Renal cortical epithelial cell (primary cell): ENCODE results near the gene TSPAN33. TPM values are rescaled to one million over a fixed set of nuclear protein-coding genes. Genes with fewer than 3 reads are reported as not detected.

Experiments used
- DNase-seq: peaks from one replicate; pipeline ENCODE4 v3.0.0-alpha.2; 2011; ENCODE audit warnings: low read depth
- total RNA-seq: library from RNA; depleted of rRNA; stranded (reverse); fragments of >200 nt; gene quantifications from 2 replicates; pipeline ENCODE4 v1.2.3, GENCODE V29; 2014

TSPAN33 gene
- total RNA-seq, 1 donor from 2014 or later = 22.7 TPM

GRCh38 chr7:129136887-129137642 lies 7.4 kb upstream of the TSPAN33 start:
- DNase-seq = peak; percentile 8

DNA sequence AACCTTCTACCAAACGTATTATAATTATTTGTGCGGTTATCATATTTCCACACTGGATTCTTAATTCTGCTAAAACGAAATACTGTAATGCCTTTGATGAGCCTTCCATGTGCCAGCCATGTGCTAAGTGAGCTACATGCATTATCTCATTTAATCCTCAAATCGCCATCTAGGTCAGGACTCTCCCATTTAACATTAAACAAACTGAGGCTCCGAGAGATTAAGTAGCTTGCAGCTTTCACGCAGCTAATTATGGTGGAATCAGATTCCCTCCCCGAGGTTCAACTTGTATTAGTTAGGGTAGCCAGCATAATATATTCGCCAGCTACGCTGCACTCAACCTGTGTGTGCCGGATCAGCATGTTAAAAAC lies 798 bp upstream of the TSPAN33 start:
- no peak for DNase-seq

- no peak for DNase-seq
Measured at GRCh38 chr7:129144834-129145668, 544 bp downstream of the TSPAN33 start.

GRCh38 chr7:129146237-129146979 lies 1.9 kb downstream of the TSPAN33 start:
- no peak for DNase-seq

GRCh38 chr7:129147731-129148130 lies 3.2 kb downstream of the TSPAN33 start:
- no peak for DNase-seq

DNA sequence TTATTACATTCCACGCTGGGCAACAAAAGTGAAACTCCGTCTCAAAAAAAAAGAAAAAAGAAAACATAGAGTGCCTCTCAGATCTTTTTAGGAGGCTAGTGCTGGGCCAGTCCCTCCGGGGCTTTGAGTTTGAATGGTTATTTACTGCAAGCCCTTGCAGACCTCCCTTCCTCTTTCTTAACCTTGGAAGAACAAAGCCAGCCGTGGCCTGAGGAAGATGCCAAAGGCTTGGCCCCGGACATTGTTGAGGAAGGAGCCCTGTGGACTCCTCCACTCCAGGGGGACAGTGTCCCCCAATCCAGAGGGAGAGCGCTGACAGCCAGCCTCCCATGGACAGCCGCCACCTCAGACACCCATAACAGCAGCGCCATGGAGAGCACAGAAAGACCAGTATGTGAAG lies 5.0 kb downstream of the TSPAN33 start:
- DNase-seq = no peak

- DNase-seq = no peak
Measured at GRCh38 chr7:129150199-129150996, 5.9 kb downstream of the TSPAN33 start.

GRCh38 chr7:129157651-129158050 lies 13.1 kb downstream of the TSPAN33 start:
- DNase-seq = no peak

DNA sequence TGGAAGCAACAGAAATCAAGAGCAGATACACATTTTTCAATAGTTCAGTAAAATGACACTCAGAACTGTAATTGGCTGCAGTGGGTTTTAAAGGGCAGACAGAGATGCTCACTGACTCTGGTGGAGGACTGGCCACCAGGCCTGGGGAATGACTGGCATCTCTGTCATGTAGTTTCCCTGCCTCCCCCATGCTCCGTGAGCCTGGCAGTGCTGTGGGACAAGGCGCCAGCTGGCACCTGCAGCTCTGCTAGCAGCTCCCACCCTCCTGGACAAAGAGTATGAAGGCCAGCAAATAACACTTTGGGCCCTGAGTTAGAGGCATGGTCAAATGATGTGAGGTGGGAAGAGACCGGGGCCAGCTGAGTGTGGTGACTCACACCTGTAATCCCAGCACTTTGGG lies 15.0 kb downstream of the TSPAN33 start:
- no peak for DNase-seq

- DNase-seq = no peak
Measured at GRCh38 chr7:129160161-129160905, 15.8 kb downstream of the TSPAN33 start.

DNA sequence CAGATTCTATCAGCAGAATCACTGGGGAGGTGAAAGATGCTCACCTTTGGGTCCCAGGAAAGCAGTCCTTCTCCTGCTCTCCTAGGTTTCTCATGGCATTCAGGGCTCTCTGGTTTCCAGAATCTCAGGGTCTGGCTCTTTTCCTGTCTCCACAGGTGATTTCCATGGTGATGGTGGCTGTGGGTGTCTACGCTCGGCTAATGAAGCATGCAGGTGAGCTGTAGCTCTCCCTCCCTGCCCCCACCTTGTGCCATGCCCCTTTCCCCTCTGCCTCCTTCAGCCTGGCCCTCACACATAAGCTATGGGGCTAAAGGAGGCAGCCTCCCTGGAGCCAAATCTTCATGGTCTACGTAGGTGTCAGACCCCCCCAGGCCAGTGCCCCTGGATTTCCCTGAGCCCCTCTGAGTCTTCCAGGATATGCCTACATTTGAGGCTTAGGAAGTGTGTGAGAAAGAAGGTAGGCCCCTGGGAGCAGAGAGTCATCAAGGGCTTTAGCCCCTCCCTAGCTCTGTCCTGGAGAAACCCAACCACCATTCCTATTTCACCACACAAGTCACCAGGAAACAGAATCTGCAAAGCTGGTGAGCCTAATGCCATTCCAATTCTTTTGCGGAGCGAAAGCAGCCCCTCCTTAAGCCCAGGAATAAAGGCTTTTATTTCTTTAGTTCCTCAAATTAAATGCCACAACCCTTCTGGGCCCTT lies 17.2 kb downstream of the TSPAN33 start:
- DNase-seq = peak; percentile 50

DNA sequence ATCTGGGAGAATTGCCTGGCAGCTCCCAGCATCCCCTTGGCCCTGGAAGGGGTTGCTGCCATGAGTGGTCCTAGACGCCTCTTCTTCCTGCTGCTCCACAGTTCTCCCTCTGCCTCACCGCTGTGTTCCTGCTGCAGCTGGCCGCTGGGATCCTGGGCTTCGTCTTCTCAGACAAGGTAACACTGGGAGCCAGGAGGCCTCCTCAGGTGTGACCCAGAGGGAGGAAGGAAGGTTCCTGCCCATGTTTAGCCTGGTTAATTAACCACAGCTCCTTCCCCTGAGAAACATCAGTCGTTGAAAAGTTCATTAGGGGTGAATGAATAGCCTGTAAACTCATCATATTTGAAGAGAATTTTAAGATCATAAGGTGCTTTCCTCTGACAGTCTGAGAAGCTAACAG lies 18.2 kb downstream of the TSPAN33 start:
- peak; percentile 12 for DNase-seq

- DNase-seq = peak; percentile 60
Measured at GRCh38 chr7:129163875-129164544, 19.5 kb downstream of the TSPAN33 start.

DNA sequence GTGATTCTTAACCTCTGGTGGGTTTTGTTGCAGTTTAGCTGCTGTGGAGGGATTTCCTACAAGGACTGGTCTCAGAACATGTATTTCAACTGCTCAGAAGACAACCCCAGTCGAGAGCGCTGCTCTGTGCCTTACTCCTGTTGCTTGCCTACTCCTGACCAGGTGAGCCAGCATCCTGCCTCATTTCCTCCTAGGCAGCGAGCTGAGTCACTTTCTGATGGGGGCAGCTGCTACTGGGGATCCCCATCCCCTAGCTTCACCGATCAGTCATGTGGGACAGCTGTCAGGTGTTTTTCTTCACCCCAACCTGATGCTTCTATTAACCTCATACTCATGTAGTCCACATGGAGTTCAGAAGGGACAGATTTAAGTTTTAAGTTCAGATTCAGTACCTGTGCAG lies 22.2 kb downstream of the TSPAN33 start:
- DNase-seq = no peak

DNA sequence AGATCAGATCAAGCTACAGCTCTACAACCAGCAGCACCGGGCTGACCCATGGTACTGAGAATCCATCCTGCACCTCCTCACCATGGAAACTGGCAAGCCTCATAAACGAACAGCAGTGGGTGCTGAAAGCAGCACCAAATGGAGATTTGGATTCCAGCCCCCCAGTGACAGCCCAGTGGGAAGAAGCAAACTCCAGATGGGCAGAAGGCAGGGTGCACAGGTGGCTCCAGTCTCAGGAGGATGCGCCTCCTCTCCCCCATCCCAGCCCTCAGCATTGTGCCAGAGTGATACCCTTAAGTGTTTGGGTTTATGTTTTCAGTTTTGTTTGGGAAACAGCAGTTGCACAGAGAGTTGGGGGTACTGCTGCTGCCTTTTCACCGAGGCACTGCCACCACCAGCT lies 23.3 kb downstream of the TSPAN33 start:
- no peak for DNase-seq

GRCh38 chr7:129168231-129169021 lies 23.9 kb downstream of the TSPAN33 start:
- DNase-seq = no peak

DNA sequence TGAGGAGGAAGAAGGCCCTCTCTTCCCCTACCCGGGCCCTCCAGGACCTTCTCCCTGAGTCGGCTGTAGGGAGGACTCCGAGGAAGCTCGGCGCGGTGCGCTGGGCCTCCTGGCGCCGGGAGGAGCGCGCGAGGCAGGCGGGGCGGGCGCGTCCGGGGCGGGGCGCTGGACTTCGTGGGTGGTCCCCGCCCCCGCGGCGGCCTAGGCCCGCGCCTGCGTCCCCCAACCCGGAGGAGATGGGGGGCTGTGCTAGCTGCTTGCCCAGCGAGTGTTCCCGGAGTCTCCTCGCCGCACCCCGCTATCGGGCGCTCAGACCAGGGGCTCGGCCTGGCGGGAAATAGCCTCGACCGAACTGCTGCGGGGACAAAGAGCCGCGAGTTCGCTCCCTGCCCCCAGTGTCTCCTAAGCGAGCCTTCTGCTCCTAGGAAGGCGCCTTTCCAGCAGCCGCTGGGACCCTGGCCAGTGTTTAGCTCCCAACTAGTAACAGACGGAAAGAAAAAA lies 24.7 kb downstream of the TSPAN33 start:
- no peak for DNase-seq

- no peak for DNase-seq
Measured at GRCh38 chr7:129169686-129170440, 25.4 kb downstream of the TSPAN33 start.
